Upper lobe of left lung (tissue), 6 donors: ENCODE results near the gene GPC1. TPM values are rescaled to one million over a fixed set of nuclear protein-coding genes. Genes with fewer than 3 reads are reported as not detected.

Experiments
- ATAC-seq, 2 donors: fragments of 200-7000 bp; cut with Tn5 transposase; one replicate each; pipeline ENCODE4 v1.9.1; 2022; ENCODE audit warnings: mild to moderate bottlenecking in 2 of 2, moderate library complexity in 2 of 2; ENCODE audit not compliant: low FRiP score in 2 of 2
- DNase-seq, 2 donors: peaks; one replicate each; pipeline ENCODE4 v3.0.0-alpha.2; 2019 to 2020
- H3K27ac ChIP-seq, 4 donors: fragments of 200-600 bp; sonication (generic); one replicate each; pipeline ENCODE4 v1.5.1; 2016 to 2019
- H3K27me3 ChIP-seq, 4 donors: fragments of 200-600 bp; sonication (generic); one replicate each; pipeline ENCODE4 v1.5.1; 2017 to 2019
- H3K36me3 ChIP-seq, 4 donors: fragments of 200-600 bp; sonication (generic); one replicate each; pipeline ENCODE4 v1.5.1; 2016 to 2019
- H3K4me1 ChIP-seq, 4 donors: fragments of 200-600 bp; sonication (generic); one replicate each; pipeline ENCODE4 v1.5.1; 2018 to 2019
- H3K4me3 ChIP-seq, 4 donors: fragments of 200-600 bp; sonication (generic); one replicate each; pipeline ENCODE4 v1.5.1; 2017 to 2019; ENCODE audit warnings: mild to moderate bottlenecking in 2 of 4, moderate library complexity in 1 of 4
- H3K9me3 ChIP-seq, 4 donors: fragments of 200-600 bp; sonication (generic); one replicate each; pipeline ENCODE4 v1.5.1; 2018 to 2019
- EP300 ChIP-seq, 4 donors: sonication (generic); formaldehyde crosslinking; IDR thresholded peaks; one replicate each; pipeline ENCODE4 v1.5.1; 2017; ENCODE audit warnings: antibody characterized with exemption in 4 of 4, control low read depth in 2 of 4
- POLR2A ChIP-seq, 4 donors: fragments of 450-650 bp; IDR thresholded peaks; one replicate each; pipeline ENCODE4 v1.5.1; 2016 to 2017; ENCODE audit warnings: antibody characterized with exemption in 4 of 4, mild to moderate bottlenecking in 2 of 4
- POLR2AphosphoS5 ChIP-seq, 2 donors: sonication (generic); formaldehyde crosslinking; IDR thresholded peaks; one replicate each; pipeline ENCODE4 v1.5.1; 2017; ENCODE audit warnings: antibody characterized with exemption in 2 of 2
- WGBS, 2 donors: methylation state at CpG; one replicate each; pipeline ENCODE4 v1.1.5; 2017 to 2018; 5-methylcytosine and 5-hydroxymethylcytosine counted together
- total RNA-seq, 6 donors: library from RNA; depleted of rRNA in 4 of 6; stranded (reverse); fragments of >200 nt in 4 of 6; gene quantifications; one replicate each; pipeline versions ENCODE4 v1.1.0 to v1.2.1, GENCODE V29; 2016 to 2021
- TF ChIP-seq, protein P1 (sequence below), 6 experiments: fragments of 450-650 bp in 4 of 6; fragments of 200-600 bp in 2 of 6; sonication (generic) in 2 of 6; IDR thresholded peaks; one replicate each; pipeline ENCODE4 v1.5.1; 2016 to 2019; ENCODE audit warnings: antibody characterized with exemption in 6 of 6
- donor health status: DM: no; HTN: no; CAD: no; lungs with moderate emphysema.
- donor health status: DM: no; HTN: yes; CAD: no; lungs with severe emphysema.

GPC1 gene
- total RNA-seq, 6 donors from 2014 or later, result 16.8 to 45.5 (median 33.2) TPM

DNA sequence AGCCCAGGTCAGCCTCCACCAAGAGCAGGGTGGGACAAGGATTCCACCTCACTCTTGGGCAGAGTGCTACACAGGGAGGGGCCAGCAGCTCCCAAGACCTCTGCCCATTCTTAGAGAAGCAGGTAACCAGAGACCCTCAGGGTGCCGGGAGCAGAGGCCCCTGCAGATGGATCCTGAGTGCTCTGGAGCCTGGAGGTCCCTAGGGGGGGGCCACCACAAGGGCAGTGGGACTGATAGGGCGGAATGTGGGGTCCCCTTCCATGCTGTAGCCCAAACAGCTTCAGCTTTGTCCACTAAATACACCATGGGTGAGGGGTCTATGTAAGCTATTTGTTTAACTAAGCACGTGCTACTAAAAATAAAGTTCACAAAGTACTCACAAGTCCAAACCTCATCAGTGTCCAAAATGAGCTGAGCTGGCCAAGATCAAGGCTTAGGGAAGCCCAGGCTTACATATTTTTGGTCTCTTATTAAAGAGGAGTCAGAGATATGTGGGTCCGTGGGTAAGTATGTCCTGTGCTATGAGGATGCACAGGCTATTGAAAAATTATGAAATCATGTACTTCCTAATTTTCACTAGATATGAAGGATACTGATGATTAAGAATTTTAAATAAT is 21.5 kb upstream of the GPC1 start:
- WGBS, 2 donors, result 62 to 70% methylated on average over 3 to 4 of the region's 4 CpGs
- Histone ChIP-seq H3K27me3 (no peaks in the 10 kb centered on the region), H3K27ac (no peak overlapping the region), H3K4me3 (no peak overlapping the region), H3K36me3 (no peaks in the 10 kb centered on the region), H3K4me1 (no peaks in the 10 kb centered on the region), H3K9me3 (peaks cover 0 to 4% (median under 1%) of the 10 kb centered on the region in 4 donors)
- ATAC-seq, result peak in 1 of 2 donors; percentile 49
- TF ChIP-seq EP300 (IDR thresholded peaks at IDR 0.05) (no peak), POLR2A (IDR thresholded peaks at IDR 0.05) (no peak), POLR2AphosphoS5 (IDR thresholded peaks at IDR 0.05) (no peak)
- DNase-seq, result no peak

DNA sequence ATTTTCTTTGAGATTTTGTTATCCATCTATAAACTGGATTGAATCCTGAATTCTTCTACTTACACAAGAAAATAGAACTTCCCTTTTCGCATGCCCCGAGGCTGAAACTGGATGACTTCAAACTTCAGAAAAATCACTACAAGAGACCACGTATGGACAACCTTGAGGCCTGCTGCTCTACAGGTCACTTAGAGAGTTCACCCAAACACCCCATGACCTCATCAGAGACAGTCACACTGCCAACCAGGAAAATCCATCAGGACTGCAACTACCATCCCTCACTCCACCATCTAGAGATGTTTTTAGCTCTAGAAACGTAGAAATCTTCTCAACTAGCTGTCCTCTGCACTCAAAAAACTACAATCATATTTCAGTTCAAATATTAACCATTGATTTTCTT is 18.6 kb upstream of the GPC1 start:
- peaks cover 0 to 14% (median 6%) of the 10 kb centered on the region in 4 donors for H3K9me3 ChIP-seq
- no peaks in the 10 kb centered on the region for H3K4me1 ChIP-seq
- H3K27ac ChIP-seq, result no peak overlapping the region
- H3K4me3 ChIP-seq, result no peak overlapping the region
- WGBS, 2 donors, result 74 to 78% methylated on average over 4 of the region's 4 CpGs
- H3K27me3 ChIP-seq, result no peaks in the 10 kb centered on the region
- TF ChIP-seq POLR2A (IDR thresholded peaks at IDR 0.05), result no peak
- TF ChIP-seq POLR2AphosphoS5 (IDR thresholded peaks at IDR 0.05), result no peak
- no peak for DNase-seq
- no peak for ATAC-seq
- no peaks in the 10 kb centered on the region for H3K36me3 ChIP-seq

DNA sequence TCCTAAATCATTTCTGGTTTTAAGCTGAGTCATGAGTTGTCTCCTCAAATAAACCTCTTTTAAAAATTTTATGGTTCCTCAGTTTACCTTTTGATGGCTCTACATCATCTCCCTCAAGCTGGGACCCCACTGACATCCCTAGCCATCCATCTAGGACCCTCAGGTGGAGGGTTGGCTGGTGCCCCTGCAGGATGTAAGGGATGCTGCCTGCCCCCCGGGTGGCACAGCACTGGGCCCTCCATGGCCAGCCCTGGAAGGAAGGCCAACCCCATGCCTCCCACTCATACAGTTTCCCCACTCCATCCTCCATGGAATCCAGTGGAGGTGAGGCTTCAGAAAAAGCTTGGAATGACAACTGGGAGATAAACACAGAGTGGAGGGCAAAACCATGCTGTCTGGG is 17.2 kb upstream of the GPC1 start:
- 86 to 93% methylated on average over 1 of the region's 1 CpG for WGBS, 2 donors
- peak in 1 of 2 donors; percentile 6 for DNase-seq
- H3K4me1 ChIP-seq, result no peaks in the 10 kb centered on the region
- H3K9me3 ChIP-seq, result peaks cover 0 to 14% (median 6%) of the 10 kb centered on the region in 4 donors
- no peak for ATAC-seq
- no peak overlapping the region for H3K27ac ChIP-seq
- no peak overlapping the region for H3K4me3 ChIP-seq
- no peaks in the 10 kb centered on the region for H3K27me3 ChIP-seq
- TF ChIP-seq, protein P1, sequence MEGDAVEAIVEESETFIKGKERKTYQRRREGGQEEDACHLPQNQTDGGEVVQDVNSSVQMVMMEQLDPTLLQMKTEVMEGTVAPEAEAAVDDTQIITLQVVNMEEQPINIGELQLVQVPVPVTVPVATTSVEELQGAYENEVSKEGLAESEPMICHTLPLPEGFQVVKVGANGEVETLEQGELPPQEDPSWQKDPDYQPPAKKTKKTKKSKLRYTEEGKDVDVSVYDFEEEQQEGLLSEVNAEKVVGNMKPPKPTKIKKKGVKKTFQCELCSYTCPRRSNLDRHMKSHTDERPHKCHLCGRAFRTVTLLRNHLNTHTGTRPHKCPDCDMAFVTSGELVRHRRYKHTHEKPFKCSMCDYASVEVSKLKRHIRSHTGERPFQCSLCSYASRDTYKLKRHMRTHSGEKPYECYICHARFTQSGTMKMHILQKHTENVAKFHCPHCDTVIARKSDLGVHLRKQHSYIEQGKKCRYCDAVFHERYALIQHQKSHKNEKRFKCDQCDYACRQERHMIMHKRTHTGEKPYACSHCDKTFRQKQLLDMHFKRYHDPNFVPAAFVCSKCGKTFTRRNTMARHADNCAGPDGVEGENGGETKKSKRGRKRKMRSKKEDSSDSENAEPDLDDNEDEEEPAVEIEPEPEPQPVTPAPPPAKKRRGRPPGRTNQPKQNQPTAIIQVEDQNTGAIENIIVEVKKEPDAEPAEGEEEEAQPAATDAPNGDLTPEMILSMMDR (IDR thresholded peaks at IDR 0.05), result no peak
- no peak for TF ChIP-seq POLR2A (IDR thresholded peaks at IDR 0.05)
- no peak for TF ChIP-seq POLR2AphosphoS5 (IDR thresholded peaks at IDR 0.05)
- no peak for TF ChIP-seq EP300 (IDR thresholded peaks at IDR 0.05)
- no peaks in the 10 kb centered on the region for H3K36me3 ChIP-seq

DNA sequence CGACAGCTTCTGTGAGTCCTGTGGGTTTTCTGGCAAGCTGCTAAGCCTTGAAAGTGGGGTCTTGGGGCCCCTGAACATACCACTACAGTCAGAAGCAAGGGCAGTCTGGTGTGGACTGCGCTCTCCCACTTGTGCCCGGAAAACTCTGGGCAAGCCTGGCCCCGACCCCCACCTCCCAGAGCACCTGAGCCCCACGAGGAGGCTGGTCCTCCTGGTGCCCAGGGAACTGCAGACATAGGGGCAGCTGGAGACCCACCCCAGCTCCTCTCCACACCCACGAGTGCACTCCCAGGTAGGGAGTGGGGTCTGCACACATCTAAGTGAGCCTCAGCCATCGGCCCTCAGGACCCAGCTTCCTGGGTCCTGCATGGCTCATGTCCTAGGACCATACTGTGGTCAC is 16.2 kb upstream of the GPC1 start:
- DNase-seq, result no peak
- Histone ChIP-seq H3K4me1 (no peaks in the 10 kb centered on the region), H3K27ac (no peak overlapping the region), H3K27me3 (no peaks in the 10 kb centered on the region), H3K4me3 (no peak overlapping the region), H3K36me3 (no peaks in the 10 kb centered on the region), H3K9me3 (peaks cover 0 to 14% (median 6%) of the 10 kb centered on the region in 4 donors)
- WGBS, 2 donors, result 83 to 87% methylated on average over 4 to 7 of the region's 7 CpGs
- peak in 1 of 2 donors; percentile 49 for ATAC-seq
- no peak for TF ChIP-seq POLR2AphosphoS5 (IDR thresholded peaks at IDR 0.05)
- TF ChIP-seq POLR2A (IDR thresholded peaks at IDR 0.05), result no peak
- no peak for TF ChIP-seq EP300 (IDR thresholded peaks at IDR 0.05)
- TF ChIP-seq, protein P1 (IDR thresholded peaks at IDR 0.05), result no peak

GRCh38 chr2:240419723-240420122 is 15.7 kb upstream of the GPC1 start:
- DNase-seq (no peak), ATAC-seq (no peak)
- whole genome bisulfite sequencing, 2 donors, result 75 to 93% methylated on average over 2 of the region's 2 CpGs
- Histone ChIP-seq H3K9me3 (peaks cover 0 to 14% (median 6%) of the 10 kb centered on the region in 4 donors), H3K4me3 (no peak overlapping the region), H3K4me1 (no peaks in the 10 kb centered on the region), H3K27ac (no peak overlapping the region), H3K27me3 (no peaks in the 10 kb centered on the region), H3K36me3 (no peaks in the 10 kb centered on the region)
- no peak for TF ChIP-seq EP300 (IDR thresholded peaks at IDR 0.05)
- TF ChIP-seq, protein P1 (IDR thresholded peaks at IDR 0.05), result no peak
- TF ChIP-seq POLR2A (IDR thresholded peaks at IDR 0.05), result no peak
- no peak for TF ChIP-seq POLR2AphosphoS5 (IDR thresholded peaks at IDR 0.05)
